Mononuclear cell (primary cell): ENCODE data around the gene CAPNS1. TPM values are rescaled to one million over a fixed set of nuclear protein-coding genes. Genes with fewer than 3 reads are reported as not detected.

Experiments
- H3K27me3 ChIP-seq: 2 replicates; pipeline ENCODE4 v1.6.0; 2011; ENCODE audit warnings: low read length, control low read depth; ENCODE audit not compliant: insufficient read depth
- H3K4me1 ChIP-seq: 2 replicates; pipeline ENCODE4 v1.5.1; 2011; ENCODE audit warnings: mild to moderate bottlenecking, low read length, control low read depth; ENCODE audit not compliant: insufficient read depth
- H3K4me3 ChIP-seq: 2 replicates; pipeline ENCODE4 v1.5.1; 2011; ENCODE audit warnings: mild to moderate bottlenecking, low read length, moderate library complexity
- H3K9me3 ChIP-seq: 2 replicates; pipeline ENCODE4 v1.5.1; 2011; ENCODE audit warnings: low read depth, mild to moderate bottlenecking, control low read depth, low read length
- total RNA-seq: library from RNA; depleted of rRNA; stranded (reverse); fragments of >200 nt; gene quantifications from one replicate; pipeline ENCODE4 v1.2.3, GENCODE V29; 2012

CAPNS1 gene
- total RNA-seq, result 227 TPM

DNA sequence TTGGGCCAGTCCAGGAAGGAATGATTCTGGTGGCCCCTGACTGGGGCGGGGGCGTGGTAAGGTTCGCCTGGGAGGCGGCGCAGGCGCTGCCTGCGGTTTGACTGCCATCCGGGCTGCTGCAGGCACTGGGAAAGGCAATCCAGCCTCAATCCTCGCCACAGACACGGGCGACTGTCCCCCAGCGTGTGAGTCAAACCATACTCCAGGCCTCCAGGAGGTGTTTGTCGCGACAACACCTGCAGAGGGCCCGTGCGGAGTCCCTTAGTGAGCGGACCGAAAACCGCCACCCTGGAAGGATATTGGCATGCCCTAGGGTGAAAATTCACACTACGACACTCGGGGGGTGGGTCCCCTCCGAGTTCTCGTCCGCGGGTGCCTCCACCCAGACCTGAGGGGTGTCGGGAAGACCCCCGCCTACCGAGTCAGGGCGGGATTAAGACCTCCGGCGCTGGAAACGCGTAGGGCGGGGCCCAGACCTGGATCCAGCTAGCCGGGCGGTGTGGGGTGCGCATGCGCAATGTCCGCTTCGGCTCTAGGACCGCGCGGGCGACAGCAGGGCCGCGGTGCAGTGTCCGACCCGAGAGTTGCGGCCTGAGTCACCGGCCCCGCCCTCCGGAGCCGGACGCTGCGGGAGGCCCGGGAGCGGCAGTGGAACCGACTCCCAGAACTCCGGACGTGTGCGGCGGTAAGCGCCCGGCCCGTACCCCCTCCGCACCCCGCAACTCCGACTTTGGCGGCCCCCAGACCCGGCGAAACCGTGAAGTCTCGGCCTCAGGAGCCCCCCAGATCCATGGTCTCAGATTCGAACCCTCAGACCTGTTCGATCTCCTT lies at the start of gene CAPNS1:
CAPNS1 (plus strand) TSS at position 594 of the 831 bp plus-strand sequence. CDS start 946 bp downstream, outside the sequence.
- Histone ChIP-seq H3K4me3 (peak within 1 kb of the TSS; percentile 96), H3K9me3 (no peaks in the 10 kb centered on the region), H3K4me1 (peaks cover 24% of the 10 kb centered on the region), H3K27me3 (no peaks in the 10 kb centered on the region)

DNA sequence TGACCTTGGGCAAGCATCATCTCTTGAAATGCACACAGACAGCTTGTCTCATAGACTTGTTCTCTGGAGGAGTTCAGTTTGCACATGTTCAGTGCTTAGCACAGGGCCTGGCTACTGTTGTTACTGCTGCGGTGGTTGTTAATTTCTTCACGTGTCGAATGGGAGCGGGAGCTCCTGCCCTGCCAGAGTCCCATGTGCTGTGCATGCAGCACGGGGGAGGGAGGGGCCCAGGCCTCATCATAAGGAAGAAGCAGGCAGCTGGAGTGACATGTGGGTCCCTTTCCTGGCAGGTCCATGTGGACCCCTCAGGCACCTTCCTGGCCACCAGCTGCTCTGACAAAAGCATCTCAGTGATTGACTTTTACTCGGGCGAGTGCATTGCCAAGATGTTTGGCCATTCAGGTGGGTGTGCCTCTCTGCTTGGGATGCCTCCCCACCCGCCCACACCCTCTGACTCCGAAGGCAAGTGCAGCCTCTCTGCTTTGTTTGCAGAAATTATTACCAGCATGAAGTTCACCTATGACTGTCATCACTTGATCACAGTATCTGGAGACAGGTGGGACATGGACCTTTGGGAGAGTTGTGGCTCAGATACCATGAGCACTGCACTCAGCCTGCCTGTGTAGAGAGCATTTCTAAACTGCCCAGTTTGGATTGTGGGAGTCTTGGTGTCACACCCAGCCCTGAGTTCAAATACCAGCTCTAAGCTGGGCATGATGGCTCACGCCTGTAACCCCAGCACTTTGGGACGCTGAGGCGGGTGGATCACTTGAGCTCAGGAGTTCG lies 48.8 kb upstream of the CAPNS1 start:
- H3K9me3 ChIP-seq, result no peaks in the 10 kb centered on the region
- H3K27me3 ChIP-seq, result no peaks in the 10 kb centered on the region
- H3K4me1 ChIP-seq, result no peaks in the 10 kb centered on the region
- H3K4me3 ChIP-seq, result no peak overlapping the region

DNA sequence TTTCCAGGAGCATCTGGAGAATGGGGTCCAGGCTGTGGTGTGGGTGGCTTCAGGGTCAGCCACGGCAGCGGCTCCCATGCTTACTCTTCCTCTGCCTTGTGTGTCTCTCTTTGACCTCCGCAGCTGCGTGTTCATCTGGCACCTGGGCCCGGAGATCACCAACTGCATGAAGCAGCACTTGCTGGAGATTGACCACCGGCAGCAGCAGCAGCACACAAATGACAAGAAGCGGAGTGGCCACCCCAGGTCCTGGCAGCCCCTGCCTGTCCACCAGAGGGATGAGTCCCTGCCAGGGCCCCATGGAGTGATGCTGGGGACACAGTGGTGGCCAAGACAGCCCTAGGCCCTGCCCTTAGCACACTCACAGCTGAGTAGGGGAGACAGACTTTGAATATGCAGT lies 47.3 kb upstream of the CAPNS1 start:
- no peaks in the 10 kb centered on the region for H3K27me3 ChIP-seq
- H3K4me1 ChIP-seq, result no peaks in the 10 kb centered on the region
- H3K9me3 ChIP-seq, result no peaks in the 10 kb centered on the region
- no peak overlapping the region for H3K4me3 ChIP-seq

DNA sequence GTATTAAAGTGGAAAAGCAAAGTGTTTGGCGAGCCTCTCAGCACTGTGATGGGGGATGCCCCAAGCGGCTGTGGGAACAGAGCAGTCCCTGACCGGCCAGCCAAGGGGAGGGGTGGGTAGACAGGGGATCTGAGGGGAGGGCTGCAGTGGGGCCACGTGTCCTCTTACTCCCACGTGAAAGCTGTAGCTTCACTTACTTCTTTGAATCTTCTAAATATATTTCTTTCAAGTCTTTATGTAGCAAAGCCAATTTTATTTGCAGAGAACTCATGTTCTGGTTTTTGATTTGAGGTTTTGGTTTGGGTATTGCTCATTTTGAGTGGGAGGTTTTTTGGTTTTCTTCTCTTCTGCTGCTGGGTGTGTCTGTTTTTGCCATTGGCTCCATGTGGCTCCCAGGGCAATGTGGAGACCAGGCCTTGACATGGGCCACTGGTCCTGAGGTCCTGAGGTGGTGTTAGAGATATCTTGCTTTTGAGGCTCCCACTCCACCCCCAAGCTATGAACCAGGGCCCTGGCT lies 46.7 kb upstream of the CAPNS1 start:
- no peaks in the 10 kb centered on the region for H3K9me3 ChIP-seq
- H3K4me1 ChIP-seq, result no peaks in the 10 kb centered on the region
- no peaks in the 10 kb centered on the region for H3K27me3 ChIP-seq
- no peak overlapping the region for H3K4me3 ChIP-seq

DNA sequence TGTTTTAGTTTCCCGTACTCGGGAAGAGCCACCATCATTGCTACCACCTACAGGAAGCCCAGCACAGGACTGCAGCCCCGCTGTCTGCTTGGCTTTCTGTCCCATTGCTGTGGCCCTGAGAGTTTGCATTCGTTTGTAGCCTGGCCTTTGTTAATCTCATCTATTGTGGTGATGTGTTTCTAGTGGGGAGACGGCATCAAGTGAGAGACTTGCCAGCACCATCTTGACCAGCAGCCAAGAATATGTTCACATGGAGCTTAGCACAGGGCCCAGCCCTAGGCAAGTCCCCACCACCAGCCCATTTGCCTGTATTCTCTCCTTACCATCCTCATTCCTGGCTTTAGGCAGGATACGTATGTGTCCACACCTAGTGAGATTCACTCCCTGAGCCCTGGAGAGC lies 46.2 kb upstream of the CAPNS1 start:
- Histone ChIP-seq H3K9me3 (no peaks in the 10 kb centered on the region), H3K4me1 (no peaks in the 10 kb centered on the region), H3K4me3 (no peak overlapping the region), H3K27me3 (no peaks in the 10 kb centered on the region)

DNA sequence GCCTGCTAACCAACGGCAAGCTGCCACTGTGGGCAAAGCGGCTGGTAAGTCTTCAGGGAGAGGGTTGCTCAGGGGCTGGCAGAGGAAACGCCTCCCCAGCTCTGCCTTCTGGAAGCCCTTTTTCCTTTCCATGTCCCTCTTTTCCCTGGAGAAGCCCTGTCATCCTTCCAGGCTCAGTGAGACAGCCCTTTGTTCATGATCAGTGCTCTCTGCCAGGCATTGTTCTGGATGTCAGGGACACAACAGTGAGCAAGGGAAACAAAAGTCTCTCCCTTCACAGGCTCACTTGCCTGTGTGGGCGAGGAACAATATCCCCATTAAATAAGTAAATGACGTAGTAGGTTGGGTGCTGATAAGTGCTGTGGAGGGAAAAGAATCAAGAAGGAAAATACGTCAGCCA lies 42.8 kb upstream of the CAPNS1 start:
- no peaks in the 10 kb centered on the region for H3K9me3 ChIP-seq
- H3K4me3 ChIP-seq, result no peak overlapping the region
- no peaks in the 10 kb centered on the region for H3K4me1 ChIP-seq
- no peaks in the 10 kb centered on the region for H3K27me3 ChIP-seq

DNA sequence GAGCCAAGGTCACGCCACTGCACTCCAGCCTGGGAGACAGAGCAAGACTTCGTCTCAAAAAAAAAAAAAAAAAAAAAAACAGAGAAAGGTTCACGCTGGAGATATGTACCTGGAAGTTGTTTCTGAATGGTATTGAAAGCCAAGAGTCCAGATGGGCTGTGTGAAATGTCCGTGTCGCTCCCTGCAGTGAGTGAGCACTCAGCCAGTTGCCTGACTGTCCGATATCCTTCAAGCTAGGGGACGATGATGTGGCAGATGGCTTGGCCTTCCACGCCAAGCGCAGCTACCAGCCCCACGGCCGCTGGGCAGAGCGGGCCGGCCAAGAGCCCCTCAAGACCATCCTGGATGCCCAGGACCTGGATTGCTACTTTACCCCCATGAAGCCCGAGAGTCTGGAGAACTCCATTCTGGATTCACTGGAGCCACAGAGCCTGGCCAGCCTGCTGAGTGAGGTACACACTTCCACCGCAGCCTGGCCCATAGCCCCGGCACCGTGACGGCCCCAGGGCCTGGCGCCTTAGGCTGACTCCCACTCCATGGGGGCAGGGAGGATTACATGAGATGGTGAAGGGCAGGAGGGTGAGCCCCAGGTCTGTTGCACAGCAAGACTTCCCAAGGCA lies 40.6 kb upstream of the CAPNS1 start:
- Histone ChIP-seq H3K4me1 (no peaks in the 10 kb centered on the region), H3K27me3 (no peaks in the 10 kb centered on the region)

DNA sequence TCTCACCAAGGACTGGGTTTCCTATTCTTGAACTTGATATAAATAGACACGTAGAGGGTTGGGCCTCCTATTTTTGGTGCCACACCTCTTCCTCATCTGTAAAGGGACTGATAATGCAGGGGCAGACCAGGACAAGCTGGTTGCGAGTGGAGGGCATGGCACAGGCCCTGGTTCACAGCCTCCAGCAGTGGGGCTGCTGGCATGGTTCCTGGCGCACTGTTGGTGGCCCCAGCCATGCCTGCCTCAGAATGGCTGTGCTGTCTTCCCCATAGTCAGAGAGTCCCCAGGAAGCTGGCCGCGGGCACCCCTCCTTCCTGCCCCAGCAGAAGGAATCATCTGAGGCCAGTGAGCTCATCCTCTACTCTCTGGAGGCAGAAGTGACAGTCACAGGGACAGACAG lies 39.4 kb upstream of the CAPNS1 start:
- no peak overlapping the region for H3K4me3 ChIP-seq
- no peaks in the 10 kb centered on the region for H3K4me1 ChIP-seq
- H3K27me3 ChIP-seq, result no peaks in the 10 kb centered on the region
- no peaks in the 10 kb centered on the region for H3K9me3 ChIP-seq

More for the DNA sequence above, 40.6 kb upstream of the CAPNS1 start:
- no peaks in the 10 kb centered on the region for H3K9me3 ChIP-seq
- no peak overlapping the region for H3K4me3 ChIP-seq

DNA sequence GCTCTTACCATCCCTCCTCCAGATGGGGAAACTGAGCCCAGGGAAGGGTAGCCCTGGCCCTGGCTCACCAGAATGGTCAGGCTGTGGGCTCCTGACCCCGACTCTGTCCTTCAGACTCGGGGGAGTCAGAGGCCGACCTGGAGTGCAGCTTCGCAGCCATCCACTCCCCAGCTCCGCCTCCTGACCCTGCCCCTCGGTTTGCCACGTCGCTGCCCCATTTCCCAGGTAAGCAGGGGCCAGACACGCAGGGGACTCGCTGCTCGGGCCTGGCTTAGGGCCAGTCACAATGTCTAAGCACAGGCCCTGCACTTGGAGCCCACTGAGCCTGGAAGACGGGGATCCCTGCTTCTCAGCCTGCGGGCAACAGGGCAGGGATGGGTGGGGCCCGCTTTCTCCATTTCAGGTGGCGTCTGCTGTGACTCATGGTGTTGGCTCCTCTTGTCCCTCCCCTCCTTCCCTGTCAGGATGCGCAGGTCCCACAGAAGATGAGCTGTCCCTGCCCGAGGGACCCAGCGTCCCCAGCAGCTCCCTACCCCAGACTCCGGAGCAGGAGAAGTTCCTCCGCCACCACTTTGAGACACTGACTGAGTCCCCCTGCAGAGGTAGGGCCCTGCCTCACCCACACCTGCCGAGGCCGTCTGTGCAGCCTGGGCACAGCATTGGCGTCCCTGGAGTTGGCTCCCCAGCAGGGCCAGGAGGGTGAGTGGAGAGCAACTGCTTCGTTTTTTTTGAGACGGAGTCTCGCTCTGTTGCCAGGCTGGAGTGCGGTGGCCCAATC lies 38.1 kb upstream of the CAPNS1 start:
- H3K27me3 ChIP-seq, result no peaks in the 10 kb centered on the region
- no peak overlapping the region for H3K4me3 ChIP-seq
- H3K9me3 ChIP-seq, result no peaks in the 10 kb centered on the region
- no peaks in the 10 kb centered on the region for H3K4me1 ChIP-seq

DNA sequence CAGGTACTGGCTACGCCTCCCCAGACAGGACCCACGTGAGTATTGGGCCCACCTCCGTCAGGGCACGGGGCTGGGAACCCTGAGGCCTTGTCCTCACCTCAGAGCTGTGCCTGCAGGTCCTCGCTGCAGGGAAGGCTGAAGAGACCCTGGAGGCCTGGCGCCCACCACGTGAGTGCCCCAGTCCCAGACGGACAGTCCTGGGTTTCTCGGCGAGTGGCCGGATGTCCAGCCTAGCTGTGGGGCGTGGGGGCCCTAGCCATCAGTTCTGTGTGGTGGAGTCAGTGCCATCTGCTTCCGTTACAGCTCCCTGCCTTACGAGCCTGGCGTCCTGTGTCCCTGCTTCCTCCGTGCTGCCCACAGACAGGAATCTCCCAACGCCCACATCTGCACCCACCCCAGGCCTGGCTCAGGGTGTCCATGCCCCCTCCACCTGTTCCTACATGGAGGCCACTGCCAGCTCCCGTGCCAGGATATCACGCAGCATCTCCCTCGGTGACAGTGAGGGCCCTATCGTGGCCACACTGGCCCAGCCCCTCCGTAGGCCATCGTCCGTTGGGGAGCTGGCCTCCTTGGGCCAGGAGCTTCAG lies 36.7 kb upstream of the CAPNS1 start:
- Histone ChIP-seq H3K4me3 (no peak overlapping the region), H3K9me3 (no peaks in the 10 kb centered on the region), H3K4me1 (no peaks in the 10 kb centered on the region), H3K27me3 (no peaks in the 10 kb centered on the region)

DNA sequence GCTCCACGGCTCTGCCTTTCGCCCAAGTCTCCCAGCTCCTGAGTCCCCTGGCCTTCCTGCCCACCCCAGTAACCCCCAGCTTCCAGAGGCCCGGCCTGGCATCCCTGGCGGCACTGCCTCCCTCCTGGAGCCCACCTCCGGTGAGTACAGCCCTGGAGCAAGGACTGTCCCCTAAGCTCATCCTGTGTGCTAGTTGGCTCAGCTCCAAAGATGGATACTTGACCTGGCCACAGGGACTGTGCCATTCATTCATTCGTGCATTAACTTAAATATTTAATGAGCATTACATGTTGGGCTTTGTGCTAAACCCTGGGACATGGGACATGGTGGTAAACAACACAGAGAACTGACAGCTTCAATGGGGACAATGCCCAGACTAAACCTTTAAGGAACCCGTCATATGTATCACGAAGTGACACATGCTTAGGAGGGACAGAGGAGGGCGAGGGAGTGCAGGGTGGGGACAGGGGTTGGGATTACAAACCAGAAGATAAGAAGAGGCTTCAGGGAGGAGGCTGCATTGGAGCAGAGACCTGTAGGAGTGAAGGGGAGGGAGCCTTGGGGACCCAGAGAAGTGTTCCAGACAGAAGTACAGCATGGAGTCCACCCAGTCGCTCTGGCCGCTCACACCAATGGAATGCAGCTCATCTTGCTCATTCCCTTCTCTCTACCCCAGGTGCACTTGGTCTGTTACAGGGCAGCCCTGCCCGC lies 35.9 kb upstream of the CAPNS1 start:
- Histone ChIP-seq H3K9me3 (no peaks in the 10 kb centered on the region), H3K4me3 (no peak overlapping the region), H3K27me3 (no peaks in the 10 kb centered on the region), H3K4me1 (no peaks in the 10 kb centered on the region)

DNA sequence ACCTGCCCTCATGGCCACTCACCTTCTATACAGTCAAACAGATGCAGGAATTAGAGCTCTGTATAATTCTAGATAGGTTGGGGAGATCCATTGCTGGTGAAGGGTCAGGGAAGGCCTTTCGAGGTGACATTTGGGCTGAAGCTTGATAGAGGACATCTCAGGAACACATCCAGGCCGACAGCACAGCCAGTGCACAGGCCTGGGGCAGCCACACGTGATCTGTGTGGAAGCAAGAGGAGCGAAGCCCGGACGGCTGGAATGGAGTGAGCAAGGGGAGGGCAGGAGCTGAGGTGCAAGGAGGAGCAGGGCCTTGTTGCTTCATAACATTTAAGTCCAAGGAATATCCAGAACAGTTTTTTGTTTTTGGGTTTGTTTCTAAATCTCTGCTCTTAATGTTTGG lies 33.4 kb upstream of the CAPNS1 start:
- H3K4me1 ChIP-seq, result no peaks in the 10 kb centered on the region
- no peaks in the 10 kb centered on the region for H3K27me3 ChIP-seq
- no peaks in the 10 kb centered on the region for H3K9me3 ChIP-seq
- H3K4me3 ChIP-seq, result no peak overlapping the region

DNA sequence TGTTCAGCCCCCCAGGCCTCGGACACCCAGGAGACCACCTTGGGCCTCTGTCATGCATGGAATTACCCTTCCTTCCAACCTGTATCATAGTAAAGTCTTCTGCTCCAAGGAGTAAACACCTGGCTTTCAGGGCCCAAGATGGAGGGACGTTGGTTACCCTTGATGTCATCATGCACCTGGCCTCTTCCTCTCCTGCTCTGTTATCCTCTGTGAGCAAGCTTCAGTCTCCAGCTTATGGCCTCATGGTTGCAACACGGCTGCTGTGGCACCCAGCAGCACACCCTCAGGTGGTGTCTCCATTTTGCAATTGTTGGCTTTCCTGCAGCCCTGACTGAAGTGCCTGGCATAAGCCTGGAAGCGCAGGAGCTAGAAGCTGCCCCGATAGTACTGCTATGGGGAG lies 32.9 kb upstream of the CAPNS1 start:
- H3K4me3 ChIP-seq, result no peak overlapping the region
- H3K4me1 ChIP-seq, result no peaks in the 10 kb centered on the region
- H3K9me3 ChIP-seq, result no peaks in the 10 kb centered on the region
- H3K27me3 ChIP-seq, result no peaks in the 10 kb centered on the region

DNA sequence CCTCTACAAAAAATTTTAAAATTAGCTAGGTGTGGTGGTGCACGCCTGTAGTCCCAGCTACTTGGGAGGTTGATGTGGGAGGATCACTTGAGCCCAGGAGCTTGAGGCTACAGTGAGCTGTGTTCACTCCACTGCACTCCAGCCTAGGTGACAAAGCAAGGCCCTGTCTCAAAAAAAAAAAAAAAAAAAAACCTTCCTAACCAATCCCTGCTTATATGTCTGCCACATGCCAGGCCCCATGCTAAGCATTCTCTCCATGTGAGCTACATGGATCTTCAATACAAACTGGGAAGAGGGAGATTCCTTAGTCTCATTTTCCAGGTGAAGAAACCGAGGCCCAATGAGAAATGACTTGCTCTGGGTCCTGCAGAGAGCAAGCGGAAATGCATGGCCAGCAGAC lies 31.2 kb upstream of the CAPNS1 start:
- no peaks in the 10 kb centered on the region for H3K9me3 ChIP-seq
- H3K4me1 ChIP-seq, result peaks cover 4% of the 10 kb centered on the region
- no peaks in the 10 kb centered on the region for H3K27me3 ChIP-seq
- no peak overlapping the region for H3K4me3 ChIP-seq
